GM19193 (cell line): ENCODE results near the gene CUEDC1.

Experiments
- POLR2A ChIP-seq: IDR thresholded peaks from 4 replicates; pipeline ENCODE4 v1.6.1; 2011; ENCODE audit not compliant: insufficient read depth, insufficient read length; ENCODE audit errors: extremely low read depth

The CUEDC1 gene

GRCh38 chr17:57955183-57955931 lies at the start of gene CUEDC1:
TSS of gene CUEDC1 (minus strand) at chr17:57955412. CDS start at chr17:57885564, 69,848 bp downstream.
- no peak for TF ChIP-seq POLR2A

- TF ChIP-seq POLR2A, result no peak
Measured at GRCh38 chr17:58004060-58004459, 48.8 kb upstream of the CUEDC1 start.

GRCh38 chr17:58002973-58003372 lies 47.8 kb upstream of the CUEDC1 start:
- no peak for TF ChIP-seq POLR2A

GRCh38 chr17:58002154-58002948 lies 47.1 kb upstream of the CUEDC1 start:
- no peak for TF ChIP-seq POLR2A

- no peak for TF ChIP-seq POLR2A
Measured at GRCh38 chr17:58001461-58002124, 46.4 kb upstream of the CUEDC1 start.

GRCh38 chr17:57999496-58000017 lies 44.3 kb upstream of the CUEDC1 start:
- TF ChIP-seq POLR2A, result no peak

- no peak for TF ChIP-seq POLR2A
Measured at GRCh38 chr17:57999010-57999495, 43.8 kb upstream of the CUEDC1 start.

- no peak for TF ChIP-seq POLR2A
Measured at GRCh38 chr17:57997085-57997809, 42.0 kb upstream of the CUEDC1 start.

GRCh38 chr17:57995076-57995956 lies 40.1 kb upstream of the CUEDC1 start:
- TF ChIP-seq POLR2A, result peak; percentile 56

- no peak for TF ChIP-seq POLR2A
Measured at GRCh38 chr17:57994436-57994835, 39.2 kb upstream of the CUEDC1 start.

GRCh38 chr17:57993471-57994365 lies 38.5 kb upstream of the CUEDC1 start:
- no peak for TF ChIP-seq POLR2A

GRCh38 chr17:57991537-57991936 lies 36.3 kb upstream of the CUEDC1 start:
- TF ChIP-seq POLR2A, result no peak
